GM19351 (cell line): Measurements from ENCODE around the gene KCNC3.

Experiments used
- ATAC-seq: cut with Tn5 transposase; IDR thresholded peaks from one replicate; pipeline ENCODE4 v1.9.1; 2021; ENCODE audit warnings: mild to moderate bottlenecking, moderate library complexity; ENCODE audit not compliant: unreplicated experiment

The KCNC3 gene

GRCh38 chr19:50280074-50280473 lies 49.1 kb downstream of the KCNC3 start:
- no peak for ATAC-seq

- no peak for ATAC-seq
Measured at GRCh38 chr19:50277966-50278580, 51.1 kb downstream of the KCNC3 start.

DNA sequence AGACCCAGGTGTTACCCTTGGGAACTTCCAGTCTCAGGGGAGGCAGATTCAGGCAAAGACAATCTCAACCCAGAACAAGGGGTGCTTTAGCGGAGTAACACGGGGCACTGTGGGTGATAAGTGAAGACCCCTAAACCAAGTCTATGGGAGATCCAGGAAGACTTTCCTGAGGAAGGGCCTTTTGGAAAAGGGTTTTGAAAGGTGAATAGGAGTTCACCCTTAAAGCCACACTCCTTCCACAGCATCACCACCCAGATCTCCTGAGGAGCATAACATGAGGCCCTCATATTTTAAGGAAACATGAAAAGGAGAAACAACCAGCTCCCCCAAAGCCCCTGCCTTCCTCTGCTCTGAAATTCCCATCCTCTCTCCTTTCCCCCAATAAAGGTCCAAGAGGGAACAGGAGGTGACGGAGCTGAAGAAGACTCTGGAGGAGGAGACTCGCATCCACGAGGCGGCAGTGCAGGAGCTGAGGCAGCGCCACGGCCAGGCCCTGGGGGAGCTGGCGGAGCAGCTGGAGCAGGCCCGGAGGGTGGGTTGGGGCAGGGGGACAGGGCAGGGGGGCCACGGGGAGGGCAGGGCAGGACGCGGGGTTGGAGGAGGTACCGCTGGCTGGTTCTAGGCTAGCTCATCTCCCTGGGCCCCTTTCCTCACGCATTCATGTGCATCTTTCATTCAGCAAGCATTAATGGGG lies 52.7 kb downstream of the KCNC3 start:
- no peak for ATAC-seq

GRCh38 chr19:50275577-50276368 lies 53.4 kb downstream of the KCNC3 start:
- no peak for ATAC-seq

DNA sequence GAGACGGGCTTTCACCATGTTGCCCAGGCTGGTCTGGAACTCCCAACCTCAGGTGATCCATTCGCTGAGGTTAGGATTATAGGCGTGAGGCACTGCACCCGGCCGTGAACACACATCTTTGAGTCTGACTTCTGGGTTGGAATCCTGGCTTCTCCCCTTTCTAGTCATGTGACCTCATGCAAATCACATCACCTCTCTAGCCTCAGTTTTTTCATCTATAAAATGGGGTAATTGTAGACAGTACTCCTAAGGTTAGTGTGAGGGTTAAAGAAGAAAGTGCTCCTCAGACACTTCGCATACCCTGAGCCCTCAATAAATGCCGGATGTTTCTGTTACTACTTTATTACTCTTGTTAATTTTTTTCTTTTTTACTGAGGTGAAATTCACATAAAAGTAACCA lies 55.4 kb downstream of the KCNC3 start:
- no peak for ATAC-seq

DNA sequence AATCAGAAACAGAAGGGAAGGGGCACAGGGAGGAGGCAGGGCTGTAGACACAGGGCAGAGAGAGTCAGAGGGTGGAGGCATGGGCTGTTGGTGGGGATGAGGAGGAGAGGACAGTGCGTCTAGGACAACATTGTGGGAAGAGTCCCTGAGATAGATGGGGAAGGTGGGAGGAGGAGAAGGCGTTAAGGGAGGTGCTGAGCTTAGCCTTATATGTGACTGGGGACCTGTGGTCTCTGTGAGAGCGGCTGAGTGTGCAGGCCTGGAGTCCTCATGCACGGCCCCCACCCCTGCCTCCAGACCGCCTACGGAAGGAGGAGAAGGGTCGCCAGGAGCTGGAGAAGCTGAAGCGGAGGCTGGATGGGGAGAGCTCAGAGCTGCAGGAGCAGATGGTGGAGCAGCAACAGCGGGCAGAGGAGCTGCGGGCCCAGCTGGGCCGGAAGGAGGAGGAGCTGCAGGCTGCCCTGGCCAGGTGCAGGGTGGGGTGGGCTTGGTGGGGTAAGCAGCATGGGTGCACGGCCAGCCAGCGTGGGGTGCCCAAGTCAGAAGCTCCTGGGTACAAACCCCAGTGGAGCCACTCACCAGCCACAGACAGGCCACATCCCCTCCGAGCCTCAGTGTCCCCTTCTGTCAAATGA lies 56.8 kb downstream of the KCNC3 start:
- ATAC-seq: no peak

DNA sequence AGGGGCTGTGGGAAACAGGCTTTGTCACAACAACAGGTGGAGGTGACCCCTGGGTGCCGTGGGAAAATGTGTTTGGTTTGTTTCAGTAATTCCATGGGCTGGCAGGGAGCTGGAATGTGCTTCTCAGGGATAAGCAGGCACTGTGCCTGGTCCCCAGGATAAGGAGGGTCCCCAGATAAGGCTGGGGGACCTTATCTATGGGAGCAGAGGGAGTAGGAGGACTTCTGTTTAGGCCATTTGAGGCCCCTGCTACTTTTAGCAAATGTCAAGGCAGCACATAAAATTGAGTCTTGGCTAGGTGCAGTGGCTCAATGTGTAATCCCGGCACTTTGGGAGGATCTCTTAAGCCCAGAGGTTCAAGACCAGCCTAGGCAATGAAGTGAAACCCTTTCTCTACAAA lies 59.5 kb downstream of the KCNC3 start:
- ATAC-seq: no peak

GRCh38 chr19:50268501-50268900 lies 60.7 kb downstream of the KCNC3 start:
- no peak for ATAC-seq

DNA sequence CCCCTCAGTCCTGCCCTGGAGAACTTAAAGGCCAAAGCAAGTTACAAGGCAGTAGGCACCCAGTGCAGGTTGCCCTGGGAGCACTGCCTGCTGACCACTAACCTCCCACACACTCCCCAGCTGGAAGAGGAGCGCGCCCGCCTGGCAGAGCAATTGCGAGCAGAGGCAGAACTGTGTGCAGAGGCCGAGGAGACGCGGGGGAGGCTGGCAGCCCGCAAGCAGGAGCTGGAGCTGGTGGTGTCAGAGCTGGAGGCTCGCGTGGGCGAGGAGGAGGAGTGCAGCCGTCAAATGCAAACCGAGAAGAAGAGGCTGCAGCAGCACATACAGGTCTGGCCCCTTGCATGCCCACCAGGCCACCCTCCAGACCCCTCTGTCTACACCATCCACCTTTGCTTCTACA lies 61.1 kb downstream of the KCNC3 start:
- no peak for ATAC-seq

DNA sequence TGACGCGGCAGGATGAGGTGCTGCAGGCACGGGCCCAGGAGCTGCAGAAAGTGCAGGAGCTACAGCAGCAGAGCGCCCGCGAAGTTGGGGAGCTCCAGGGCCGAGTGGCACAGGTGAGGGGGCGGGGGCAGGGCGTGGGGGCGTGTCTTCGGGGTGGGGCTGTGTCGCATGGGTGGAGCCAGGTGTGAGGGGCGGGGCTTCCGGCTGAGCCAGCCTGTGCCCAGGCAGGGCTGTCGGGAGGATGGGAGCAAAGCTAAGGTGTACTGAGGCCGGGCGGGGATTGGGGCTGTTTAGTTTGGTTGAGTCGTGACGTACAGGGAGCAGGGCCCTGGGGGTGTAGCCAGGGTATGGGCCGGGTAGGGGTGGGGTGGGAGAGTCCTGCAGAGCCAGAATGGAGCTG lies 62.3 kb downstream of the KCNC3 start:
- no peak for ATAC-seq

GRCh38 chr19:50266041-50266440 lies 63.1 kb downstream of the KCNC3 start:
- no peak for ATAC-seq

GRCh38 chr19:50264483-50265186 lies 64.5 kb downstream of the KCNC3 start:
- no peak for ATAC-seq

- ATAC-seq: no peak
Measured at GRCh38 chr19:50263176-50263575, 66.0 kb downstream of the KCNC3 start.
